CD4-positive, CD25-positive, alpha-beta regulatory T cell (primary cell): ENCODE measurements around the gene AACS. TPM values are rescaled to one million over a fixed set of nuclear protein-coding genes. Genes with fewer than 3 reads are reported as not detected.

Experiments
- ATAC-seq, 2 donors: fragments of 150-1000 bp; cut with Tn5 transposase; one replicate each; pipeline ENCODE4 v1.10.0; 2021; ENCODE audit warnings: low read depth in 2 of 2, moderate number of reproducible peaks in 2 of 2, moderate library complexity in 1 of 2
- DNase-seq, 3 donors: peaks; one replicate each; pipeline versions ENCODE4 v3.0.0 to v3.0.0-alpha.2; 2012 to 2022; ENCODE audit warnings: mixed read lengths in 1 of 3
- H3K27ac ChIP-seq: one replicate; pipeline ENCODE4 v1.7.0; 2013; ENCODE audit warnings: mild to moderate bottlenecking, low read length; ENCODE audit not compliant: insufficient read depth, poor library complexity, severe bottlenecking
- H3K27me3 ChIP-seq: one replicate; pipeline ENCODE4 v1.7.0; 2013; ENCODE audit warnings: low read length; ENCODE audit not compliant: control insufficient read depth, insufficient read depth
- H3K36me3 ChIP-seq: one replicate; pipeline ENCODE4 v1.7.0; 2013; ENCODE audit warnings: mild to moderate bottlenecking, low read length, moderate library complexity; ENCODE audit not compliant: control insufficient read depth, insufficient read depth
- H3K4me1 ChIP-seq: 2 replicates; pipeline ENCODE4 v1.7.0; 2013; ENCODE audit warnings: mild to moderate bottlenecking, low read length; ENCODE audit not compliant: insufficient read depth, control insufficient read depth, poor library complexity, severe bottlenecking
- H3K4me3 ChIP-seq: one replicate; pipeline ENCODE4 v1.7.0; 2013; ENCODE audit warnings: low read depth, mild to moderate bottlenecking, low read length, moderate library complexity
- H3K9me3 ChIP-seq, 2 experiments: 1 replicate in 1 of 2; 2 replicates in 1 of 2; pipeline ENCODE4 v1.7.0; 2013; ENCODE audit warnings: low read length in 2 of 2, mild to moderate bottlenecking in 1 of 2, moderate library complexity in 1 of 2; ENCODE audit not compliant: control insufficient read depth in 2 of 2
- H3K27ac Mint-ChIP-seq, 3 donors: one replicate each; pipeline ENCODE4 v1.8.0; 2020 to 2022; ENCODE audit warnings: mild to moderate bottlenecking in 3 of 3, mixed read lengths in 3 of 3, moderate library complexity in 2 of 3
- H3K27me3 Mint-ChIP-seq: one replicate; pipeline ENCODE4 v1.8.0; 2022; ENCODE audit warnings: mild to moderate bottlenecking, mixed read lengths
- H3K36me3 Mint-ChIP-seq: one replicate; pipeline ENCODE4 v1.8.0; 2020; ENCODE audit warnings: mixed read lengths
- H3K4me1 Mint-ChIP-seq, 4 donors: one replicate each; pipeline ENCODE4 v1.8.0; 2020 to 2022; ENCODE audit warnings: mixed read lengths in 4 of 4, mild to moderate bottlenecking in 1 of 4
- H3K4me3 Mint-ChIP-seq, 4 donors: one replicate each; pipeline ENCODE4 v1.8.0; 2020 to 2022; ENCODE audit warnings: mild to moderate bottlenecking in 4 of 4, mixed read lengths in 4 of 4, moderate library complexity in 3 of 4
- H3K9me3 Mint-ChIP-seq, 7 donors: one replicate each; pipeline ENCODE4 v1.8.0; 2020 to 2022; ENCODE audit warnings: mixed read lengths in 7 of 7, mild to moderate bottlenecking in 3 of 7, moderate library complexity in 2 of 7
- polyA plus RNA-seq, 4 donors: library from polyadenylated mRNA; unstranded; fragments of 300-500 nt; fragmentation: Illumina TruSeq; gene quantifications; one replicate each; pipeline ENCODE4 v1.2.3, GENCODE V29; 2021
- total RNA-seq: library from RNA; stranded (reverse); gene quantifications from one replicate; pipeline ENCODE4 v1.2.3, GENCODE V29; 2022

AACS gene
- total and polyA plus RNA-seq, 5 donors from 2014 or later, result 5.4 to 8.8 (median 7.8) TPM

DNA sequence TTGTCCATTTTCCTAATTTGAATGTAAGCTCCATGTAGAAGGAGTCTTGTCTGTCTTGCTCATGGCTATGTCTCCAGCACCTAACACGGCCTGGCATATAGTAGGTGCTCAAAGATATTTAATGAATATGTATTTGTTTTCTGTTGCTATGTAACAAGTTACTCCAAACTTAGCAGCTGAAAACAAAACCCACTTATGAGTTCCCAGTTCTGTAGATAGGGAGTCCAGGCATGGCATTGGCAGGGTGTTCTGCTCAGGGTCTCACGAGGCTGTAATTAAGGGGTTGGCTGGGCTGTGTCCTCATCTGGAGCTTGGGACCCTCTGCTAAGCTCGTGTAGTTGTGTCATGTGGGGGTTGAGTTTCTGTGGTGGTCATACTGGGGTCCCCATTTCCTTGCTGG is 106.0 kb downstream of the AACS start:
- Mint-ChIP-seq H3K27me3 (peaks cover 11% of the 10 kb centered on the region), H3K4me3 (no peak overlapping the region), H3K4me1 (no peaks in the 10 kb centered on the region), H3K36me3 (peaks cover 3% of the 10 kb centered on the region), H3K27ac (no peak overlapping the region), H3K9me3 (peaks cover 0 to 5% (median 0%) of the 10 kb centered on the region in 7 donors)
- Histone ChIP-seq H3K27ac (no peak overlapping the region), H3K4me3 (no peak overlapping the region), H3K36me3 (no peaks in the 10 kb centered on the region), H3K4me1 (no peaks in the 10 kb centered on the region), H3K27me3 (peaks cover 2% of the 10 kb centered on the region), H3K9me3 (peaks cover 0 to 4% of the 10 kb centered on the region in 2 experiments)
- DNase-seq (no peak), ATAC-seq (no peak)

DNA sequence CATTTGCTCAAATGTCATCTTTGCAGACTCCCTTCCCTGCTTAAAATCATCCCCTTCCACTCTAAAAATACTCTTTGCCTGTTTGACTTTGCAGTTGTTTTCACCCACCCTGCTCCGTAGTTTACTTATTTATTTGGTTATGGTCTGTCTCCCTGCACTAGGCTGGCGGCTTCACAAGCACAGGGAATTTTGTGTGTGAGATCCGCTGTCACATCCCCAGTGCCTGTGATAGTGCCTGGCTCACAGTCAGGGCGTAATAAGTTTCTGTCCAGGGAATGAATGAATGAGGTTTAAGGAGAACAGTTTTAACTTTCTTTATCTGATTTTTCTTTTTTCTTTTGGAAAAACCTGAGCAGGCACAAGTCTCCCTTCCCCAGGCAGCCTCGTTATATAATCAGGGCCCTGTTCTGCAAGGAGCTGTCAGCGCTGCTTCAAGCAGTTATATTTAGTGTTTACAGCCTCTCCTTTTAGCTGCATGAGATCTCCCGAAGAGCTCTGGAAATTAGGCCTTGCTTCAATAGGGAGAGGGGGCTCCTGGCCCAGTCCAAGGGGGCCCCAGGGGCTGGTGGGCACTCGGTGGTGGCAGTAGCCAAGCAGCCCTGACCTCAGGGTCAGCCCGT is 107.1 kb downstream of the AACS start:
- Histone ChIP-seq H3K27ac (no peak overlapping the region), H3K9me3 (peaks cover 0 to 4% of the 10 kb centered on the region in 2 experiments), H3K36me3 (no peaks in the 10 kb centered on the region), H3K27me3 (peaks cover 3% of the 10 kb centered on the region), H3K4me3 (no peak overlapping the region), H3K4me1 (no peaks in the 10 kb centered on the region)
- H3K36me3 Mint-ChIP-seq, result peaks cover 3% of the 10 kb centered on the region
- no peaks in the 10 kb centered on the region for H3K4me1 Mint-ChIP-seq
- no peak for DNase-seq
- peaks cover 18% of the 10 kb centered on the region for H3K27me3 Mint-ChIP-seq
- no peak for ATAC-seq
- no peak overlapping the region for H3K4me3 Mint-ChIP-seq
- peaks cover 0 to 5% (median 0%) of the 10 kb centered on the region in 7 donors for H3K9me3 Mint-ChIP-seq
- peak overlapping the region in 1 of 3 donors; percentile 30 for H3K27ac Mint-ChIP-seq

DNA sequence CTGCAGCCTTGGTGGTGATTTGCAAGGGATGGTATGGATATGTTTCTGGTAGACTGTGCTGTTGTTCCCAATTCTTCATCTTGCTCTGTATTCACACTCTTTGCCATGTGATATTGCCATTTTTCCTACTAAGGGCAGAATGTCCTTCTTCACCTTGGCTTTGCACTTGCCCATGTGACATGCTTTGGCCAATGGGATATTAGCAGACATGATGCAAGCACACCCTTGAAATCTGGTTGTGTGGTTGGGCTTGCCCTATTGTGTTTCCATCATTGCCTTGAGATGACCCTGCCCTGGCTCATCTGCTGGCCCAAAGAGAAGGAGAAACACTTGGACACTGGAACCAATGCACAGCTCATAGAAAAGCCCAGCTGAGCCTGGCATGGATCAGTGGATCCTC is 110.3 kb downstream of the AACS start:
- H3K9me3 ChIP-seq, result no peaks in the 10 kb centered on the region
- no peak overlapping the region for H3K27ac ChIP-seq
- DNase-seq (no peak), ATAC-seq (no peak)
- H3K4me1 Mint-ChIP-seq, result no peaks in the 10 kb centered on the region
- H3K27me3 Mint-ChIP-seq, result peaks cover 23% of the 10 kb centered on the region
- H3K36me3 ChIP-seq, result no peaks in the 10 kb centered on the region
- H3K27ac Mint-ChIP-seq, result no peak overlapping the region
- H3K4me3 ChIP-seq, result no peak overlapping the region
- H3K4me1 ChIP-seq, result no peaks in the 10 kb centered on the region
- peaks cover 3% of the 10 kb centered on the region for H3K27me3 ChIP-seq
- H3K9me3 Mint-ChIP-seq, result peaks cover 0 to 7% (median 0%) of the 10 kb centered on the region in 7 donors
- no peak overlapping the region for H3K4me3 Mint-ChIP-seq
- no peaks in the 10 kb centered on the region for H3K36me3 Mint-ChIP-seq

DNA sequence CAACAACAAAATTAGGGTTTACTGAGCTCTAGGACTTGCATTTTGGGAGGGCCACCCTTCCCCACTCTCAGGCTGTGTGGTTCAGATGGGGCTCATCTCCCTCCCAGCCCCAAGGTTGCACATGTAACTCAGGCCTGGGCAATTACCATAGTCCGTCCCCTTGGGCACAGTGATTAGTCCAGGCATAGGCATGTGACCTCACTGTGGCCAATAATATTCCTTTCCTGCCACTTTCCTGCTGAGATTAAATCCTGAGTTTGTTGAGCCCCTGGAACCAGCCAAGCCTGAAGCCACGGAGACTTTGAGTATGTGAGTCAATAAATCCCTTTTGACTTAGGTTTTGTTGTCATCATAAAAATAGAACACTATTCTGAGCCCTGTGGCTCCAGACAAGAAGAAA is 113.0 kb downstream of the AACS start:
- Histone ChIP-seq H3K36me3 (no peaks in the 10 kb centered on the region), H3K9me3 (no peaks in the 10 kb centered on the region), H3K27ac (no peak overlapping the region), H3K4me3 (no peak overlapping the region), H3K4me1 (no peaks in the 10 kb centered on the region), H3K27me3 (peaks cover 6% of the 10 kb centered on the region)
- no peaks in the 10 kb centered on the region for H3K36me3 Mint-ChIP-seq
- peaks cover 0 to 2% (median under 1%) of the 10 kb centered on the region in 4 donors for H3K4me1 Mint-ChIP-seq
- peaks cover 33% of the 10 kb centered on the region for H3K27me3 Mint-ChIP-seq
- peaks cover 0 to 4% (median 0%) of the 10 kb centered on the region in 7 donors for H3K9me3 Mint-ChIP-seq
- ATAC-seq, result no peak
- no peak for DNase-seq
- no peak overlapping the region for H3K4me3 Mint-ChIP-seq
- H3K27ac Mint-ChIP-seq, result no peak overlapping the region

DNA sequence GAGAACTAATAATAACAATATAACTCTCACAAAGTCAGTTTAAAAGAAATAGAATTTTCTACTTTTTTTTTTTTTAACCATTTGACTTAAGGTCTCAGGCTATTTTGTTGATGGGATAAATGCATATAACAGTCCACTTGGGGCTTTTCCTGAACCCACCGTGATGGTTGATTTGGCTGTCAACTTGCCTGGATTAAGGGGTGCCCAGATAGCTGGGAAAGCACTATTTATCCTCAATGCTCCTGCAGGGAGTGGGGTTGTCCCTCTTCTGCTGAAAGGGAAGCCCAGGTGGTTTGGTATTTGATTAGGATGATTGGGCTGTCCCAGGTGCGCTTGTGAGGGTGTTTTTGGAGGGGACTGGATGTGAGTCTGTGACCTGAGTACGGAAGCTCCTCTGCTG is 114.9 kb downstream of the AACS start:
- H3K27me3 ChIP-seq, result peaks cover 13% of the 10 kb centered on the region
- H3K27me3 Mint-ChIP-seq, result peaks cover 49% of the 10 kb centered on the region
- no peak for DNase-seq
- no peaks in the 10 kb centered on the region for H3K9me3 ChIP-seq
- no peak overlapping the region for H3K27ac ChIP-seq
- H3K27ac Mint-ChIP-seq, result no peak overlapping the region
- peaks cover 0 to 7% (median 1%) of the 10 kb centered on the region in 4 donors for H3K4me1 Mint-ChIP-seq
- H3K4me3 ChIP-seq, result no peak overlapping the region
- no peak overlapping the region for H3K4me3 Mint-ChIP-seq
- no peaks in the 10 kb centered on the region for H3K36me3 ChIP-seq
- no peaks in the 10 kb centered on the region for H3K4me1 ChIP-seq
- no peak for ATAC-seq
- peaks cover 0 to 3% (median 0%) of the 10 kb centered on the region in 7 donors for H3K9me3 Mint-ChIP-seq
- no peaks in the 10 kb centered on the region for H3K36me3 Mint-ChIP-seq

DNA sequence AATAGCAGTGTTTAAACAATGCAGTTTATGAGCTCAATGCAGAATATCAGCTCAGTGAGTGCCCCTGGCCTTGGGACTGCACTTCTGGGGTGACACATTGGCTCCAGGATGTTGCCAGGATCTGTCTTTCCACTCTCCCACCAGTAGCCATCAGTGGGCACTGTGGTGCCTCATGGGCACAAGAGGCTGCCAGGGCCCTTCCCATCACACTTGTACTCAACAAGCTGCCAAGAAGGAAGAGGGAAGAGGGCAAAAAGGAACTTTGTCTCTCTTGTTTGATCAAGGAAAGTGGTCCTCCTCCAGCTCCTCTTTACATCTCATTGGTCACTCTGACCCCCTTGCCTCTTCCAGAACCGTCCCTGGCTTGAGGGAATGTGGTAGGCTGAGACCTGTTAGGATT is 115.9 kb downstream of the AACS start:
- Mint-ChIP-seq H3K36me3 (no peaks in the 10 kb centered on the region), H3K27me3 (peaks cover 48% of the 10 kb centered on the region), H3K4me1 (peaks cover 0 to 7% (median 1%) of the 10 kb centered on the region in 4 donors), H3K27ac (no peak overlapping the region), H3K9me3 (peaks cover 0 to 2% (median 0%) of the 10 kb centered on the region in 7 donors), H3K4me3 (no peak overlapping the region)
- no peak overlapping the region for H3K27ac ChIP-seq
- DNase-seq (no peak), ATAC-seq (no peak)
- no peaks in the 10 kb centered on the region for H3K4me1 ChIP-seq
- peaks cover 13% of the 10 kb centered on the region for H3K27me3 ChIP-seq
- H3K9me3 ChIP-seq, result no peaks in the 10 kb centered on the region
- no peak overlapping the region for H3K4me3 ChIP-seq
- H3K36me3 ChIP-seq, result no peaks in the 10 kb centered on the region

DNA sequence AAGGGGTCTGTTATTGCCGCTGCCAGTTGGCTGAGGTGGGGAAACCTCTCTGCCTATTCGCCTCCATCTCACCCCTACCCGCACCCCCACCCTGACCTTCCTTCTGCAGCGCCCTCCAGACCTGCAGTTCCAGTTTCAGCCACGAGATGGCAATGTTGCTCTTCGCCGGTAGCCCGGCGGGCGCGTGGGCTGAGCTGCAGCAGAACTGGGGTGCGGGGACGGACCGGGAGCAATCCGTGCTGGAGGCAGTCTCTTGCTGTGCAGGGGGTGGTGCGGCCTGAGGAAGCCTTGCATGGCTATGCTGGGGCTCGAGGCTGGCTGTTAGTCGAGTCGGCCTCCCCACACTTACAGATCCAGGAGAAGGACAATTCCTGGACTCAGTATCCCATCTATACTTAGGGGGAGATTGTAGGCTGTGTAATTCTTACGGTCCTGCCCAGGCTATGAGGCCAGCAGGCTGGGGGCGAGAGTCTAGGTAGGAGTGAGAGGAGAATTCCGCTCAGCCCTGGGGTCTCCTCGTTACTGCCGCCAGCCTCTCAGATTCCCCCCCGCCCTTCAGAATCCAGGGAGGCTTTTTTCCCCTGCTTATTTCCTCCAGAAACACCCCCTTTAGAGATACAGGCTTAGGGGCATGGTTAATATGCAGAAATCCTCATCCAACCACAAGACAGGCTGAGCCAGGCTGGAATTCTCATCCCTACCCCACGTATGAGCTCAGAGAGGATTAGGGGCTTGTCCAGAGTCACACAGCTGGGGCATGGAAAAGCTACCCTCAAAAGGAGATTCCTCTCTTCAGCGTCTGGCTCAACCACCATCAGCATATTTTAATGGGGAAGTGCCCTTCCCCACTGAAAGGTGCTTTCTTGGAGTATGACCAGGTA is 118.2 kb downstream of the AACS start:
- peaks cover 0 to 11% (median 3%) of the 10 kb centered on the region in 4 donors for H3K4me1 Mint-ChIP-seq
- ATAC-seq (peak; percentile 69 to 79), DNase-seq (peak; percentile 56 to 70 (median 61))
- H3K4me3 ChIP-seq, result no peak overlapping the region
- peak overlapping the region in 1 of 4 donors; percentile 13 for H3K4me3 Mint-ChIP-seq
- H3K27ac ChIP-seq, result no peak overlapping the region
- no peaks in the 10 kb centered on the region for H3K36me3 ChIP-seq
- H3K27me3 ChIP-seq, result peaks cover 17% of the 10 kb centered on the region
- no peak overlapping the region for H3K27ac Mint-ChIP-seq
- H3K4me1 ChIP-seq, result no peaks in the 10 kb centered on the region
- H3K27me3 Mint-ChIP-seq, result peaks cover 51% of the 10 kb centered on the region
- peaks cover 0 to 2% (median 0%) of the 10 kb centered on the region in 7 donors for H3K9me3 Mint-ChIP-seq
- no peaks in the 10 kb centered on the region for H3K9me3 ChIP-seq
- no peaks in the 10 kb centered on the region for H3K36me3 Mint-ChIP-seq
